Common myeloid progenitor, CD34-positive (primary cell): ENCODE data around the gene DHTKD1.

ENCODE experiments used
- CTCF ChIA-PET: fragments of 350-600 bp; sonication (Branson Sonifier 250); formaldehyde crosslinking; loops from one replicate; lab custom pipeline; 2021; ENCODE audit warnings: antibody characterized with exemption; lab: Charles Lee
- POLR2A ChIA-PET: fragments of 350-600 bp; sonication (Branson Sonifier 250); formaldehyde crosslinking; loops from one replicate; lab custom pipeline; 2021; ENCODE audit warnings: antibody characterized with exemption; lab: Charles Lee
- DNase-seq, 3 donors: peaks; one replicate each; pipeline versions ENCODE4 v3.0.0 to v3.0.0-alpha.2; 2013
- H3K27ac ChIP-seq, 2 experiments: 1 replicate in 1 of 2; 2 replicates in 1 of 2; pipeline ENCODE4 v1.7.0; 2013; ENCODE audit warnings: inconsistent platforms in 2 of 2, low read length in 2 of 2, mild to moderate bottlenecking in 2 of 2, low read depth in 1 of 2, moderate library complexity in 1 of 2; ENCODE audit not compliant: severe bottlenecking in 2 of 2, insufficient read depth in 1 of 2, poor library complexity in 1 of 2
- H3K27me3 ChIP-seq, 5 experiments: replicated peaks in 2 of 5; 1 replicate in 3 of 5; 2 replicates in 2 of 5; pipeline versions ENCODE4 v1.6.1 to v1.7.0; 2013; ENCODE audit warnings: low read length in 4 of 5, mild to moderate bottlenecking in 2 of 5, moderate library complexity in 2 of 5, inconsistent platforms in 1 of 5; ENCODE audit not compliant: insufficient read depth in 5 of 5, control insufficient read depth in 4 of 5
- H3K36me3 ChIP-seq, 4 experiments: 1 replicate in 2 of 4; 2 replicates in 2 of 4; pipeline versions ENCODE4 v1.6.1 to v1.7.0; 2013; ENCODE audit warnings: low read length in 3 of 4, control low read depth in 1 of 4, mild to moderate bottlenecking in 1 of 4; ENCODE audit not compliant: control insufficient read depth in 4 of 4, insufficient read depth in 4 of 4
- H3K4me1 ChIP-seq, 4 experiments: 1 replicate in 3 of 4; 2 replicates in 1 of 4; pipeline versions ENCODE4 v1.6.1 to v1.7.1; 2013; ENCODE audit warnings: low read length in 3 of 4, mild to moderate bottlenecking in 3 of 4, control low read depth in 1 of 4, inconsistent platforms in 1 of 4, moderate library complexity in 1 of 4; ENCODE audit not compliant: control insufficient read depth in 4 of 4, insufficient read depth in 4 of 4; ENCODE audit errors: control extremely low read depth in 1 of 4
- H3K4me3 ChIP-seq, 7 experiments: 1 replicate in 4 of 7; 2 replicates in 3 of 7; pipeline versions ENCODE4 v1.5.1 to v1.7.0; 2013; ENCODE audit warnings: mild to moderate bottlenecking in 7 of 7, low read length in 6 of 7, moderate library complexity in 6 of 7, inconsistent platforms in 2 of 7, low read depth in 2 of 7, control low read depth in 1 of 7; ENCODE audit not compliant: insufficient read depth in 4 of 7, control insufficient read depth in 1 of 7; ENCODE audit errors: extremely low read depth in 1 of 7
- H3K9me3 ChIP-seq, 5 experiments: 1 replicate in 4 of 5; 2 replicates in 1 of 5; pipeline versions ENCODE4 v1.6.1 to v1.7.1; 2013; ENCODE audit warnings: low read length in 4 of 5, mild to moderate bottlenecking in 2 of 5, inconsistent platforms in 1 of 5, low read depth in 1 of 5, moderate library complexity in 1 of 5; ENCODE audit not compliant: control insufficient read depth in 4 of 5, insufficient read depth in 2 of 5; ENCODE audit errors: control extremely low read depth in 1 of 5
- WGBS: methylation state at CpG from one replicate; pipeline ENCODE4 v1.1.5; 2013; ENCODE audit not compliant: insufficient coverage; 5-methylcytosine and 5-hydroxymethylcytosine counted together

DHTKD1 gene

GRCh38 chr10:12135631-12136030 lies 66.9 kb downstream of the DHTKD1 start:
- WGBS, result 80% methylated on average over 1 of the region's 3 CpGs
- Histone ChIP-seq H3K4me3 (no peak overlapping the region), H3K9me3 (no peaks in the 10 kb centered on the region), H3K4me1 (peaks cover 0 to 2% (median 0%) of the 10 kb centered on the region in 4 experiments), H3K27me3 (no peaks in the 10 kb centered on the region), H3K27ac (no peak overlapping the region), H3K36me3 (peaks cover 9 to 32% (median 24%) of the 10 kb centered on the region in 4 experiments)
- POLR2A ChIA-PET, result no interaction called here
- DNase-seq, result no peak
- CTCF ChIA-PET, result interaction anchor here (1.4 kb wide), 1 partner anchor 27 kb away, joined by 6 read pairs; no protein-coding TSS in a partner anchor

DNA sequence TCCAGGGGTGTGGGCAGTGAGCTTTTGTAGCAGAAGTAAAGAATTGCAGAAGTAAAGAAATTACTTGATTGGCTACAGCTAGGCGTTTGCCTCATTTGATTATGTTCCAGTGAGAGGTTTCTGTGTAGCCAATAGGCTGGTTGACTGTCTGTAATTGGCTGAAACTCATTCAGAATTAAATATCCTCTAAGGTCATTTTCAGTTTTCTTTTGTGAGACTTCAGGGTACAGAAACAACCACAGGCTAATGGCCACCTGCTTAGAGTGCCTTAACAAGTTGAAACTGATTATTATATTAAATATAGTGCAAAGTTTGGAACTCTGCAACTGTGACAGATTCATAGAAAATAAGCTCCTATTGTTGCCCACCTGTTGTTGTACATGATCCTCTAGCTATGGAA lies 71.3 kb downstream of the DHTKD1 start:
- WGBS, result no CpG with 5 or more reads among the region's 1 CpG
- no peaks in the 10 kb centered on the region for H3K27me3 ChIP-seq
- H3K27ac ChIP-seq, result no peak overlapping the region
- no peaks in the 10 kb centered on the region for H3K9me3 ChIP-seq
- H3K4me3 ChIP-seq, result no peak overlapping the region
- no peak for DNase-seq
- ChIA-PET CTCF (interaction anchor here (1.0 to 1.6 kb wide), 4 partner anchors 9 to 53 kb away, joined by 3 to 4 read pairs (median 3); no protein-coding TSS in a partner anchor), POLR2A (no interaction called here)
- no peaks in the 10 kb centered on the region for H3K4me1 ChIP-seq
- H3K36me3 ChIP-seq, result peaks cover 11 to 61% (median 29%) of the 10 kb centered on the region in 4 experiments

DNA sequence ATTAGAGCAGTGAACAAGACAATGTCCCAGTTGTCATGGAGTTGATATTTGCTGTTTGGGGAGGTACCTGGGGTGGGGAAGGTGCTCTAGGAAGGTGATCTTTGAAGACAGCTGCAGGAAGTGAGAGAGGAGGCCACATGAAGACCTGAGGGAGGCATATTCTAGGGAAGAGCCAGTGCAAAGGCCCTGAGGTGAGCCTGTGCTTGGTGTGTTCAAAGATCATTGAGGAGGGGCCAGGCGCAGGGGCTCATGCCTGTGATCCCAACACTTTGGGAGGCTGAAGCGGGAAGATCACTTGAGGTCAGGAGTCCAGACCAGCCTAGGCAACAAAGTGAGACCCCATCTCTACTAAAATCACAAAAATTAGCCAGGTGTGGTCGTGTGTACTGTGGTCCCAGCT lies 75.8 kb downstream of the DHTKD1 start:
- Histone ChIP-seq H3K36me3 (peaks cover 0 to 49% (median 20%) of the 10 kb centered on the region in 4 experiments), H3K9me3 (no peaks in the 10 kb centered on the region), H3K27ac (no peak overlapping the region), H3K4me3 (no peak overlapping the region), H3K27me3 (no peaks in the 10 kb centered on the region), H3K4me1 (no peaks in the 10 kb centered on the region)
- DNase-seq, result no peak
- ChIA-PET POLR2A (interaction anchor here (1.3 kb wide), 1 partner anchor 14 kb away, joined by 3 read pairs; no protein-coding TSS in a partner anchor), CTCF (interaction anchor here (0.9 to 1.9 kb wide), 2 partner anchors 14 to 34 kb away, joined by 3 to 8 read pairs; no protein-coding TSS in a partner anchor)
- WGBS, result 97% methylated on average over 3 of the region's 3 CpGs

DNA sequence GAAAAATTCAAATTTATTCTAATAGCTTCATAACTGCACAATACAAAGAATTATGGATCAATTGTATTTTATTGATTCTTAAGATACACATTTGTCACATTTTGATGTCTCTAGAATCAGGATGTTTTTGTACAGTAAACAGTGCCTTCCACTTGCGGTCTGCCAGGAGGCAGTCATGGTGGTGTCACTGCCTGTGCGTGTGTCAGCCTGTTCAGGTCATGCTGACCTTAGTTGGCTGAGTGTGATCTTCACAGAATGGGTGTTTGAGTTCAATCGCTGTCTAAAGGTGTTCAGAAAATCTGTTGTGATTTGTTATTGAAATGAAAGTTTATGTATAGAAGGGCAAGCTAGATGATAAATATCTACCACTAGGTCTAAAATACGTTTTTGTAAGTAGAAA lies 81.4 kb downstream of the DHTKD1 start:
- POLR2A ChIA-PET, result no interaction called here
- H3K9me3 ChIP-seq, result no peaks in the 10 kb centered on the region
- no peak for DNase-seq
- no peak overlapping the region for H3K27ac ChIP-seq
- CTCF ChIA-PET, result no interaction called here
- WGBS, result 67% methylated on average over 3 of the region's 4 CpGs
- H3K27me3 ChIP-seq, result no peaks in the 10 kb centered on the region
- H3K4me3 ChIP-seq, result no peak overlapping the region
- peaks cover 0 to 29% (median 20%) of the 10 kb centered on the region in 4 experiments for H3K36me3 ChIP-seq
- no peaks in the 10 kb centered on the region for H3K4me1 ChIP-seq

DNA sequence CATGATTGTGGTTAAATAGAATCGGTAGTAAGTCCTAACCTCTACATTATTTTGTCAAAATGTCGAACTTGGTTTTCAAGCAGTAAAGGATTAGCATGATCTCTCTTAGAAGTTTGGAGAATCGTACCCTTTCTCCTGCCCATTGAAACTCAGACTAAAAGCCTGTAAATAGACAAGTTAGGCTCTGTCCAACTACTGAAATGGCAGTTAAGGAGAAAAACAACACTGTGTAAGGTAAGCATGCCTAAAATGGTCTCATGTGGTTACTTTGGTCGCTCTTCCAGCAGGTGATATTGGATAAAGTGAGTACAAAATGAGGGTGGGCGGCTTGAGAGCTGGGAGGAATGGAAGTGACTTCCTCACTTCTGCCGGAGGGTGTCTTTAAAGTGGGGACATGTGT lies 85.8 kb downstream of the DHTKD1 start:
- WGBS, result 98% methylated on average over 5 of the region's 6 CpGs
- Histone ChIP-seq H3K27ac (no peak overlapping the region), H3K27me3 (no peaks in the 10 kb centered on the region), H3K36me3 (peaks cover 2 to 44% (median 27%) of the 10 kb centered on the region in 4 experiments), H3K9me3 (no peaks in the 10 kb centered on the region), H3K4me3 (no peak overlapping the region), H3K4me1 (no peaks in the 10 kb centered on the region)
- no peak for DNase-seq
- ChIA-PET CTCF (no interaction called here), POLR2A (no interaction called here)

- H3K9me3 ChIP-seq, result no peaks in the 10 kb centered on the region
- ChIA-PET POLR2A (no interaction called here), CTCF (interaction anchor here (0.5 to 1.1 kb wide), 3 partner anchors 17 to 938 kb away, joined by 3 read pairs; no protein-coding TSS in a partner anchor)
- no peak overlapping the region for H3K27ac ChIP-seq
- no peak for DNase-seq
- peaks cover 9 to 53% (median 28%) of the 10 kb centered on the region in 4 experiments for H3K36me3 ChIP-seq
- no peaks in the 10 kb centered on the region for H3K4me1 ChIP-seq
- 98% methylated on average over 6 of the region's 14 CpGs for WGBS
- no peaks in the 10 kb centered on the region for H3K27me3 ChIP-seq
- no peak overlapping the region for H3K4me3 ChIP-seq
Observed at GRCh38 chr10:12156367-12157123, 87.8 kb downstream of the DHTKD1 start.

DNA sequence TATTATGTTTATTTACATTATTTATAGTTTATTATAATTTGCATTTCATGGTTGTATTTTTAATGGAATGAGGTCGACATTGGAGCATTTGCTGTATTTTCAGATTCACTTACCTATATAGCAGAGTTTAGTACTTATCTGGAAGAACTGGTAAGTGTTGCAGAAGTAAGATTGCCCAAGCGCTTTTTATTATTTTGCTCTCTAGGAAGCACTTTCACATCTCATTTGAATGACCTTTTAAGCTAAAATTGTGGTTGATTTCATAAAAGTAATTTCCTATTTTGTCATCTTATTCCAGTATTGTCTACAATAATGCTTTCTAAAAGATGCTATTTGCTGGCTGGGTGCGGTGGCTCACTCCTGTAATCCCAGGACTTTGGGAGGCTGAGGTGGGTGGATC lies 89.4 kb downstream of the DHTKD1 start:
- no peaks in the 10 kb centered on the region for H3K9me3 ChIP-seq
- H3K36me3 ChIP-seq, result peaks cover 14 to 67% (median 35%) of the 10 kb centered on the region in 4 experiments
- H3K4me3 ChIP-seq, result no peak overlapping the region
- no peak for DNase-seq
- POLR2A ChIA-PET, result no interaction called here
- no peaks in the 10 kb centered on the region for H3K27me3 ChIP-seq
- 100% methylated on average over 1 of the region's 3 CpGs for WGBS
- CTCF ChIA-PET, result interaction anchor here (0.9 kb wide), 1 partner anchor 15 kb away, joined by 3 read pairs; no protein-coding TSS in a partner anchor
- H3K4me1 ChIP-seq, result no peaks in the 10 kb centered on the region
- no peak overlapping the region for H3K27ac ChIP-seq
